ENCODE results near the gene RAB6A. TPM values are rescaled to one million over a fixed set of nuclear protein-coding genes. Genes with fewer than 3 reads are reported as not detected.

The RAB6A gene
- total and polyA plus RNA-seq, 10 of the 15 experiments (the other 5 are each of a cell fraction or from before 2014, with no cell fraction given): 9.8 to 107 (median 34.1) TPM

DNA sequence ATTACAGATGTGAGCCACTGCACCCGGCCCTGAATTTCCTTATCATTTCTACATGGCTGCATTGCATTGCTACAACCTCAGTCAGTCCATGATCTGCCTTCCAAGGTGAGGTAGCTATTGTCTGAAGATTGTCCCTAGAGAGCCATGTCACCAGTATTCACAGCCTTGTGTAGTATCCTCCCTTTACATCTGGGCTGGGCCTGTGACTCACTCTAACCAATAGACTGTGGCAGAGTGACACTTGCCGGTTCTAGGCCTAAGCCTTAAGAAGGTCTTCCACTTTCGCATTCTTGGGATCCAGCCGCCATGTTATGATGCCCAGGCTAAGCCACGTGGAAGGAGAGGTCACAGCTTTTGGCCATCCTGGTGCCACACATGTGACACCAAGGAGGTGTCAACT lies 124.6 kb downstream of the RAB6A start:
- 77% methylated on average over 5 of the region's 5 CpGs for WGBS (ENCODE audit: insufficient coverage, insufficient replicate concordance, low lambda C conversion rate, missing lambda C conversion rate)
- intact Hi-C loops (cut with micrococcal nuclease; ENCODE audit: unreplicated experiment): no loop called here

More for the DNA sequence above, 124.6 kb downstream of the RAB6A start:
- Histone ChIP-seq H3K27ac (ENCODE audit: control insufficient read depth, insufficient read depth) (no peak overlapping the region), H3K9me3 (replicated peaks; ENCODE audit: control insufficient read depth, insufficient read depth, low read length) (no peaks in the 10 kb centered on the region; the same call in 2 of the 3 replicates), H3K27me3 (replicated peaks in 1 of 2; ENCODE audit: control insufficient read depth in 2 of 2, insufficient read depth in 2 of 2, low read length in 1 of 2) (no peaks in the 10 kb centered on the region), H2AFZ (ENCODE audit: control insufficient read depth, low read depth, low read length) (no peak overlapping the region), H3K4me1 (ENCODE audit: control insufficient read depth, insufficient read depth, low read length) (no peaks in the 10 kb centered on the region), H3K4me3 (no peak overlapping the region), H3K4me2 (ENCODE audit: control insufficient read depth, insufficient read depth) (no peak overlapping the region), H4K20me1 (ENCODE audit: control insufficient read depth, insufficient read depth) (no peaks in the 10 kb centered on the region), H3K9ac (ENCODE audit: control insufficient read depth, insufficient read depth, low read length) (no peak overlapping the region), H3K79me2 (ENCODE audit: control insufficient read depth, insufficient read depth, low read length) (no peaks in the 10 kb centered on the region), H3K36me3 (ENCODE audit: control insufficient read depth in 2 of 2, insufficient read depth in 2 of 2, low read length in 1 of 2) (no peaks in the 10 kb centered on the region)
- CTCF ChIA-PET: interaction anchor here (1.3 to 2.6 kb wide), 3 partner anchors 11 to 157 kb away, joined by 3 to 17 read pairs (median 5); no protein-coding TSS in a partner anchor
- FAIRE-seq (no peak), DNase-seq (ENCODE audit: low read depth, low spot score) (no peak), ATAC-seq (no peak)
- no TSS peak for BruUV-seq (replicated peaks)
- SMC1A ChIA-PET (ENCODE audit: uncharacterized antibody, unreplicated experiment): interaction anchor here (1.1 to 2.0 kb wide), 3 partner anchors 11 to 119 kb away, joined by 3 to 7 read pairs (median 3); no protein-coding TSS in a partner anchor
- in situ Hi-C loops (cut with MboI): no loop called here
- no peak for TF ChIP-seq TCF7 (IDR thresholded peaks at IDR 0.05; ENCODE audit: borderline replicate concordance)
- TF ChIP-seq, protein P1, sequence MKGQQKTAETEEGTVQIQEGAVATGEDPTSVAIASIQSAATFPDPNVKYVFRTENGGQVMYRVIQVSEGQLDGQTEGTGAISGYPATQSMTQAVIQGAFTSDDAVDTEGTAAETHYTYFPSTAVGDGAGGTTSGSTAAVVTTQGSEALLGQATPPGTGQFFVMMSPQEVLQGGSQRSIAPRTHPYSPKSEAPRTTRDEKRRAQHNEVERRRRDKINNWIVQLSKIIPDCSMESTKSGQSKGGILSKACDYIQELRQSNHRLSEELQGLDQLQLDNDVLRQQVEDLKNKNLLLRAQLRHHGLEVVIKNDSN (IDR thresholded peaks at IDR 0.05; ENCODE audit: borderline replicate concordance, extremely low read length, insufficient read depth, low read depth, low read length): no peak
- TF ChIP-seq ETV6 (conservative IDR thresholded peaks at IDR 0.05 in 1 of 2, IDR thresholded peaks at IDR 0.05 in 1 of 2; ENCODE audit: borderline replicate concordance in 1 of 2, low read depth in 1 of 2): no peak
- TF ChIP-seq CHD2 (IDR thresholded peaks at IDR 0.05; ENCODE audit: borderline replicate concordance, low read depth, low read length): no peak
- TF ChIP-seq SMAD1 (IDR thresholded peaks at IDR 0.05; ENCODE audit: low read depth, partially characterized antibody): no peak
- TF ChIP-seq ZBTB4 (CRISPR knock-in tag; IDR thresholded peaks at IDR 0.05): no peak
- TF ChIP-seq ZNF622 (IDR thresholded peaks at IDR 0.05): no peak
- POLR2A ChIA-PET: no interaction called here
- RAD21 ChIA-PET (ENCODE audit: unreplicated experiment): interaction anchor here (1.1 kb wide), 1 partner anchor 10 kb away, joined by 4 read pairs; no protein-coding TSS in a partner anchor

All from GM12878 (cell line).